Stimulated activated CD8-positive, alpha-beta memory T cell treated with anti-CD3 and anti-CD28 coated beads, Interleukin-15, amount 100 ng/mL, for 24 hours (primary cell): Measurements from ENCODE around the gene OR51B2.
"Not testable (repeated sequence)": the region's sequence is repeated elsewhere in the genome, so short reads cannot be mapped to it uniquely, and the experiment has no call there.

Source experiments
- DNase-seq: peaks from one replicate; pipeline ENCODE4 v3.0.0-alpha.2; 2020; ENCODE audit warnings: low read depth

Gene OR51B2, protein sequence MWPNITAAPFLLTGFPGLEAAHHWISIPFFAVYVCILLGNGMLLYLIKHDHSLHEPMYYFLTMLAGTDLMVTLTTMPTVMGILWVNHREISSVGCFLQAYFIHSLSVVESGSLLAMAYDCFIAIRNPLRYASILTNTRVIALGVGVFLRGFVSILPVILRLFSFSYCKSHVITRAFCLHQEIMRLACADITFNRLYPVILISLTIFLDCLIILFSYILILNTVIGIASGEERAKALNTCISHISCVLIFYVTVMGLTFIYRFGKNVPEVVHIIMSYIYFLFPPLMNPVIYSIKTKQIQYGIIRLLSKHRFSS

DNA sequence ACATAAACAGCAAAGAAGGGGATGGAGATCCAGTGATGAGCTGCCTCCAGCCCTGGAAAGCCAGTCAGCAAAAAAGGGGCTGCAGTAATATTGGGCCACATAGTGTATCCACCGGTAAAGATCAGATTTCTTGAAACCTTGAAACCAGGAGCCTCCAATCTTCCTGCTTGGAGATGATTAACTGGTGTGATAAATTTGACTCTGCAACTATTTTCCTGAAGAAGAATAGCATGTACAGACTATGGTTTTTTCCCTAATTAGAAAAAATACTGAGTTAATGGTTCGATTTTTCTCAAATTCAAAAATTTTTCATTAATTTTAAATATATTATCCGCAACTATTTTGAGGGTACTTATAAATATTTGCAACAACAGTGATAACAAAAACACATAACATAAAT lies at the start of gene OR51B2:
OR51B2 (minus strand) TSS at position 101 of the 400 bp plus-strand sequence; CDS start at position 101, 0 bp downstream.
- no peak for DNase-seq

DNA sequence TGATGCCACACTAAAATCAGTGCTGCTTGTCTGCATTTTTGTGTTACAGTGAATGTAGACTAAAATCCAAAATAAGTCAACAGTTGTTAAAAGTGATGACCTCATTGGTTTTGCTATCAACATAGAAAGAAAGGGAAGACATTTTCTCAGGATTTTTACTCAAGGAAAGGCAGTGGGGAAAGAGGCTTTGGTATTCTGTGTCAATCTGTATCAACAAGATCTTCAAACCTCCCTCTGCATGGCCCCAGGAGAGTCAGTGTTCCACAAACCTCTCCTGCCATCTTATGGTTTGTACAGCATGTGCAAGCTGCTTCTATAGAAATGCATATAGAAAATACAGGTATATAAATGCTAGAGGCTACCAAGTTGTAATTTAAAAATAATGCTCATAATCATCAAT lies 45.7 kb upstream of the OR51B2 start:
- no peak for DNase-seq

DNA sequence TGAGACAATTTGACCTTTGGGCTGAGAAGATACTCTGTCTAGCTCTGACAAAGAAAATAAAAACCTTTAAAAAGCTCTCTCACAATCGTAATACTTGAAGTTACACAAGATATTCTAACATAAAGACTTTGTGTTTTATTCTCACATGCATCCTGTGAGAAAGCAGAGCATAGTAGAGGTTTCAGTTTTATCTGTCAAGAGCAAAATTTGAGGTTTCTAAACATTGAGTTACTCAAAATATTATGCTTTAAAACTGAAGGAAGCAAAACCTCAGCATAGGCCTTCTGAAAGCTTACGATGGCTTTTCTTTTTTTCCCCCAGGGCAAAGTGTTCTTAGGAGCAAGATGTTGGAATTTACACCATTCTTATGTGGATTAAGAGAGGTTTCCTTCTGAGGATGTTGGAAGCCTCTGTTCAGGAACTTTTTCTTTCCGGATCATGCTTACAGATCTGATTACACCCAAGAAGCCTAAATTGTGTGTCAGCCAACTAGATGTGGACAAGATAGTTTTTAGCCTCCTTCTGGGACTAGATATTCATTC lies 44.5 kb upstream of the OR51B2 start:
- DNase-seq: no peak

DNA sequence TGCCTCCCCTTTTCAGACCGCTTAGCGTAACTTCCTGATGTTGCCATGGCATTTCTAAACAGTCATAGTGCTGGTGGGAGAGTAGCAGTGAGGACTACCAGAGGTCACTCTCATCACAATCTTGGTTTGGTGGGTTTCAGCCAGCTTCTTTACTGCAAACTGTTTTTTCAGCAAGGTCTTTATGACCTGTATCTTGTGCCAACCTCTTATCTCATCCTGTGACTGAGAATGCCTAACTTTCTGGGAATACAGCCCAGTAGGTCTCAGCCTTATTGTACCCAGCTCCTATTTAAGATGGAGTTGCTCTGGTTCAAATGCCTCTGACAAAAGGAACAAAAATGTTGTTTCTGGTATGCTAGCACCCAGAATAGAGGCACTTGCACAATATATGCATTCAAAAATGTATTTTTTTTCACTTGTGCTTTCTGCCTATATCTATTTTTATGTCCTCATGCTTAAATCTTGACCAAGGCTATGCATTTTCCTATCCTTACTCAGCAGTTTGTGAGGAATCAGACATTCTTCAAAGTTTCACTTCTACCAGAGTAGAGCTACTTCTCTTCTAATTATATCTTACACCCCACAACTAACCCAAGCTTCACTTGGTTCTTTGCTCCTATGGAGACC lies 43.5 kb upstream of the OR51B2 start:
- DNase-seq: no peak

DNA sequence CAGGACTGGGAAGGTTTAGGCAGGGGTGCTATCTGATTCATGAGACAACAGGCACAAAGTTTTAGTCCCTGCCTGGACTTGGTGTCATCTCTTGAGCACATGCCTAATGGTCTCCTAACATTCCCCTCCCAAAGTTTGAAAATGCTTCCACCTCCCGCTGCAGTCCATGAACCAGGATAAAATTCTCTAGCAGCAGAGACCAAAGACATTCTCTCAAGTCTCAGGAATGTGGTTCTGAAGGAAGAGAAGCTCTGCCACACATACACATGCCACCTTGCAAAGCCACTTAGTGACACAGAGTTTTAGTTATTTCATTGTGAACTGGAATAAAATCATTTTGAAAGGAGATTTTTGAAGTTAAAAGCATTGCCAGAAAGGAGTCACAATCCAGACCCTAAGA lies 42.8 kb upstream of the OR51B2 start:
- no peak for DNase-seq

DNA sequence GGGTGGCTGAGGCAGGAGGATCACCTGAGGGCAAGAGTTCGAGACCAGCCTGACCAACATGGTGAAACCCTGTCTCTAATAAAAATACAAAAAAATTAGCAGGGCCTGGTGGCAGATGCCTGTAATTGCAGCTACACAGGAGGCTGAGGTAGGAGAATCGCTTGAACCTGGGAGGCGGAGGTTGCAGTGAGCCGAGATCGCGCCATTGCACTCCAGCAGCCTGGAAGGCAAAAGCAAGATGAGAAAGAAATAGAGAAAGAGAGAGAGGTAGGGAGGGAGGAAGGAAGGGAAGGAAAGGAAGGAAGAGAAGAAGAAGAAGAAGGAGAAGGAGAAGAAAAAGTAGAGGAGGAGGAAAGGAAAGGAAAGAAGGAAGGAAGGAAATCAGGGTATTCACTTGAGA lies 42.3 kb upstream of the OR51B2 start:
- not testable (repeated sequence) for DNase-seq

DNA sequence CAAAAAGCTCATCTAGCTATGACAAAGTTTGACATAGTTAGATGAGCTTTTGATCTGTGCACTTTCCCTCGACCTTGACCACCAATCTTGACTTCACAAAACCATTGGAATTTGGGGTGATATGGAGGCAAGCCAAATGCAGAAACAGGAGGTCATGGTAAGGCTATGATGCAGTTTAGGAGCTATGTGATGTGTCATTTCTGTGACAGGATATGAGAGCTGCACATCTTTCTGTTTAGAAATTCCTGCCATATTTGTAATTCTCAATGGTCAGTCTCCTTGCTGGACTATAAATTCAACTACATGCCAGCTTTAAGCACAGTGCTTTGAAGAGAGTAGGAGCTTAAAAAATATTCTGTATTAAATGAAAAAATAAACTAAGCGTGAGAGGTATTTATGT lies 40.1 kb upstream of the OR51B2 start:
- no peak for DNase-seq

DNA sequence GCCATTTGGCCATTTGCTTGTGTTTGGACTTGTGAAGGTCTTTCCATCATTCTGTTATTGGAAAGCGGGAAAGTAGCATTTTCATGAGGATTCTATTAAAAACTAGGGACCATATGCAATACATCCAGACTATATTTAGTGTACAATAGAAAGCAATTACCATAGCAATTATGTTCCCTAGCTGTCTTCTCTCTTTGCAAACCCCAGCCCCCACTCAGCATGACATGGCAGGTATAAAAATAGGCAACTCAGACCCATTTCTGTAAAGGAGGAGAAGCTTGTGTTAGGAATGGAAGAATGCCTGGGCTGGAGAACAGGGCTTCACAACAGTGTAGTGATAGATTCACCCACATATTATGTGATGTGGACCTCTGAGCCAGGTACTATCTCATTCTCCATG lies 39.6 kb upstream of the OR51B2 start:
- no peak for DNase-seq

DNA sequence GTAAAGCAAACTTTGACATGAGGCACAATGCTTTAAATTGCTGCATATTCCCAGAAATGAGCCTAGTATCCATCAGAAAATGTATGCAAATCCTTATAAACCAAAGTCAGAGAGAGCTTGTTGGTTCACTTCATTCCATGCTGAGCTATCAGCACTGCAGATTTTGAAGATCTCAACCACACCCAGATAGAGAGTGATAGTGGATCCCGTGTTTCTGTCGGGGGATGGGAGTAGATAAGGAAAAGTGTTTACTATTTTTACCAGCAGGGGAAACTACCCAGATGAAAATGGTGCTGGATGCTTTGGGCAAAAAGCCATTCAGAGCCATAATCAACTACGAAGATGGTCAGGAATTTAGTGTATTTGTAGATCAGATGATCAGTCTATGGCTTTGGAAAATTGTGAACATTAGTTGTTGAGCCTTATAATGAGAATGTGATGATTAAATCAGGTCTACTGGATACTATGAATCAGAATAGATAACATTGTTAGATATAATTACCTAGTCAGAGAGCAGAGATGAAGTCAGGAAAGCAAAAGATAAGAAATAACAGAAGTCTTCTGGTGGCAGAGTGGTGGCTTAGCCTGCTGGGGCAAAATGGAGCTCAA lies 38.0 kb upstream of the OR51B2 start:
- DNase-seq: no peak

DNA sequence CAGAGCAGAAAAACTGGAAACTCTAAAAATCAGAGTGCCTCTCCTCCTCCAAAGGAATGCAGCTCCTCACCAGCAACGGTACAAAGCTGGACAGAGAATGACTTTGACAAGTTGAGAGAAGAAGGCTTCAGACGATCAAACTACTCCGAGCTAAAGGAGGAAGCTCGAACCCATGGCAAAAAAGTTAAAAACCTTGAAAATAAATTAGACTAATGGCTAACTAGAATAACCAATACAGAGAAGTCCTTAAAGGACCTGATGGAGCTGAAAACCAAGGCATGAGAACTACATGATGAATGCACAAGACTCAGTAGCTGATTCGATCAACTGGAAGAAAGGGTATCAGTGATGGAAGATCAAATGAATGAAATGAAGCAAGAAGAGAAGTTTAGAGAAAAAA lies 31.9 kb upstream of the OR51B2 start:
- not testable (repeated sequence) for DNase-seq

DNA sequence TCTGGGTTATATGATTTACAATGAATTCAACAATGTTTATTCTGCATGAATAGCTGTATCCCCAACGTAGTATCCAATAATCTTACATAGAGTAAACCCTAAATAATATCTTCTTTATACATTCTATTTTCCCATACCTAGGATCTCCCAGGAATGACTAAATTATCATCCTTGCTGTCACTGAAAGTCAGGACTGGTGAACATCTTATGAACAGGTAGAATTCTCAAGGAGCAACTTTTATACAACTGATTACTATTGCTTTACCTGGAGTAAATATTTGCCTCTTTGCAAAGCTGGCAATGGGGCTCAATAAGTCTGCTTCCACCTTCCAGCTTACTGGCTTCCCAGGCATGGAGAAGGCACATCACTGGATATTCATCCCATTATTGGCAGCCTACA lies 27.1 kb upstream of the OR51B2 start, which contains the start of gene OR51B6:
OR51B6 (plus strand) TSS at position 301 of the 400 bp plus-strand sequence; CDS start at position 301, 0 bp downstream.
- DNase-seq: no peak

DNA sequence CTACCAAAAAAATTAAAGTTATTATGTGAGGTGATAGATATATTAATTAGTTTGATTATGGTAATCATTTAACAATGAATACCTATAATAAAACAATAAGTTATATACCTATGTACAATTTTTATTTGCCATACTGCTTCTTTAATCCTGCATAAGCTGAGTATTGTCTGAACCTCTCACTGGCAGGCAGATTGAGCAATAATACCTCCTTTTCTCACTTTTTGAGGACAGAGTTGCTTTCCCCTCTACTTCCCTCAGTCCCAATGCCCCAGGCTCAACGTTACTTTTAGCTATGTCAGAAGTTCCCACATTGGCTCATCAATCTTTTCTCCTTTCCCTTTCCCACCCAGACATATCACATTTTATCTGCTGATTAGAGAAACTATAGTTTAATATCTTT lies 25.5 kb upstream of the OR51B2 start:
- DNase-seq: no peak

DNA sequence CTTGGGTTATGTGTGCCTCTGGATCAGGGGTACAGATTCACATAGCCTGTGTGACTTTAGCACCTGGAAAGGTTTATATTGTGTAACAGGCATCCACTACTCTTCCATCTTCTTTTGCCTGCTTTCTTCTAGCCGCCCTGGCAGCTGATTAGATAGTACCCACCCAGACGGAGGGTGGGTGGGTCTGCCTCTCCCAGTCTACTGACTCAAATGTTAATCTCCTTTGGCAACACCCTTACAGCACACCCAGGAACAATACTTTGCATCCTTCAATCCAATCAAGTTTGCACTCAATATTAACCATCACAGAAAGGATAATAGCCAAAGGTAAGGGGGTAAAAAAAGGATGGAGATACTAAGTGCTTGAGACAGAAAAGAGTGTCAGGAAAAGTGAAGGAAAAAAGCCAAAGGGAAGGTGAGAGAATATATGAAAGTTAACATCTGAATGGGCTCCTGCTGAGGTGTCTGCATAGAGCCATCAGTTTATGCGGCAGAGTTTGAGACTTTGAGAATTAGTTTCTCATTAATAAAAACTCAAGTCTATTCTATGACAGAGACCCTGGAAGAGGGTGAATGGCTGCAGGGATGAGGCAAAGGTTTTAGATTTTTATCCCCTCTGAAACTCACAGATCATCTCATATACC lies 24.6 kb upstream of the OR51B2 start:
- DNase-seq: no peak

DNA sequence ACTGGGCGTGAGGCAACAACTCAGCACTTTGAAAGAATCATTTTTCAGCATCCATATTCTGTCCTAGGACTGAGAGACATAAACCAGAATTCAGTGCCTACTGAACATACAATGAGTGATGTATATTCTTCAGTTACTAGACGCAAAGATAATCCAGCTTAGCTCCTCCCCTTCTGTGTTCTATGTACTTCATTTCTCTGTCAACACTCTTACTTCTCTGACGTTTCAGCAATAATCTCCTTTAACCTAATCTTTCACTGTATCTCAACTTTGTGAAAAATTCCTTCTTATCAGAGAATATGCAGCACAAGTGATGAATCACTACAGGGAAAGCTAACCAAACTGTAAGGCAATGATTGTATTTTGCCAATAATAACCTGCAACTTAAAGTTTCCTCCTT lies 21.7 kb upstream of the OR51B2 start:
- DNase-seq: no peak

DNA sequence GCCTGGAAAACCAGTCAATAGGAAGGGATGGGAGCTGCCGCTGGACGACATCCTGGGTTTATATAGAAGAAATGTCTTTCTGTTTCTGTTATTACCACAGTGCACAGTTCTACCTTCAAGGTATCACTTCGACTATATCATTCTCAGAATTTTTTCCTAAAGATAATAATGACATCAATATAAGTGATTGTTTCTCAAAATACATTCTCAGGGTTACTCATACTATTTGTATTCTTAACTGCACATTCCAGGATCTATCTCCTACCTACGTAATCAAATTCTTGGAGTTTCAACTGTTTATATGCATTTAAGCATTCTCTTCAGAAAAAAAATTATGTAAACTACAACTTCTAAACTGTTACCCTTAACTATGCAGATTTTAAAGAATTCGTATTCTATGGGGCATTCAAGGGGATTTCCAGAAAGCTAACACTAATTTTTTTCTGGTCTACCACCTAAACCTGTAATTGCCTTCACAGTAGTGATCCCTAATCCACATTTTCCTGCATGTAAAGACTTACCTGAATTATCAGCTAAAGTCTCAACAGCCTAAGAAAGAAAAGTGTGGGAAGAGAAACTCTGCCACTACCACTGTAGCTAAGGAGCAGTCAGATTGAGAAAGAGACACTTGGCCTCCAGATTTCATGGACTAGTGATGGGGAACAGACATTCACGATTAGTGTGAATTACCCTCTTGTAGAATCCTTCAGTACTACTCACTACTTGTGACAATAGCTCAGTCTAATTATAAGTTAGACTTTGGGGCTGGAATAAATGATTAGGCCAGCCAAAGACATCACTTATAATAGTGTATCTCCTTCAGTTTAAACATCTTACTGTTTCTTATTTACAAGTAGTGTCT lies 19.6 kb upstream of the OR51B2 start, which contains the start of gene OR51B5:
OR51B5 (minus strand) TSS at position 51 of the 862 bp plus-strand sequence; CDS start at position 51, 0 bp downstream.
- no peak for DNase-seq

DNA sequence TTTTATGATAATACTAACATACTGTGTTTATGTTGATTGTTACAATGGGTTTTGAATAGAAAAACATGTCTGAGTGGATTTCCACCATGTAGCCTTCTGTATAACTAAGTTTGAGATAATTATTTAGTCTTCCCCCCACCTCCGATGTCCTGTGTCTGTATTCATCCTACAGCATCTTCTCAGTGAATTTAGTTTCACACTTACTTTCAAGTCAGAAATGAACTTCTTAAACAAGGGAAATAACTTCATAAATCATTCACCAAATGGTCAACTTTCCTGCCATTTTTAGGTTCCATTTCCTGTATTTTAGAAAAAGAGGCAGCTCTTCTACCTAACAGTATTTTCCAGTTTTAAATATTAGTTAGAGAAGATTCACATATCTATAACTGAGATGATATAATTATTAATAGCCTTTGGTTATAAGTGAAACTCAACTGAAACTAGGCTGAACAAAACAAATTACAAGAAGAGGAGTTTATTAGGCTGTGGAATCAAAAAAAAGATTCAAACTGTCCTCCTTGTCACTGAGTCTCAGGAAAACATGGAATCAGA lies 15.8 kb upstream of the OR51B2 start:
- DNase-seq: no peak

DNA sequence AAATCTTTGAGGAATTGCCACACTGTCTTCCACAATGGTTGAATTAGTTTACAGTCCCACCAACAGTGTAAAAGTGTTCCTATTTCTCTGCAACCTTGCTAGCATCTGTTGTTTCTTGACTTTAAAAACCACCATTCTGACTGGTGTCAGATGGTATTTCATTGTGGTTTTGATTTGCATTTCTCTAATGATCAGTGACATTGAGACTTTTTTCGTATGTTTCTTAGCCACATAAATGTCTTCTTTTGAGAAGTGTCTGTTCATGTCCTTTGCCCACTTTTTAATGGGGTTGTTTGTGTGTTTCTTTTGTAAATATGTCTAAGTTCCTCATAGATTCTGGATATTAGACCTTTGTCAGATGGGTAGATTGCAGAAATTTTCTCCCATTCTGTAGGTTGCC lies 13.2 kb upstream of the OR51B2 start:
- DNase-seq: not testable (repeated sequence)

DNA sequence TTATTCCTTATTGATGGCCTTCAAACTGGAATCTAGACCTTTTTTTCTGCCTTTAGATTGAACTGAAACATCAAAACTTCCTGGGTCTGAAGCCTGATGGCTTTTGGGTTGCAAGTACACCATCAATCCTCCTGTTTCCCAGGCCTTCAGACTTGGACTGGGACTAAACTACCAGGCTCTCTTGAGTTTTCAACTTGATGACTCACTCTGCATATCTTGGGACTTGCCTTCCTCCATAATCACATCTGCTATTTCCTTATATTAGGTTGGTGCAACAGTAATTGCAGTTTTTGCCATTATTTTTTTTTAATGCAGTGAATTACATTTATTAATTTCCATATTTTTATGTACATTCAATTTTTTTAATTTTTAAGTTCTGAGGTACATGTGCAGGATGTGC lies 12.2 kb upstream of the OR51B2 start:
- no peak for DNase-seq

DNA sequence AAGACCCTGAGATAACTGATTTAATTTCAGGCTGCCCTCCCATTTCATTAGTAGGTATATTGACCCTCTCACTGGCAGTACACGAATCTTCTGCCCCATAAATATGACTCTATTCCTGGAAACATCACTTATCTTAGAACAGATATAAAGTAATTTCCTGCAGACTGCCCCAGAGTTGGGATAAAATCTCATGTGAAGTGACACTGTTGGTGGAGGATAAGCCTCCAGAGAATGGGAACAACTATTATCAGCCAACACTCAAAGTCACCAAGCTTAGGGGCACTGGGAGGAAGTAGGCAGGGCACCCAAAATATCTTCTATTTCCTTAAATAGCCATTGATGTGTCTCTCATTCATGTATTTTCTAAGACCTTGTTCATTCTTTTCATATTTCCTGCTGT lies 11.1 kb upstream of the OR51B2 start:
- no peak for DNase-seq

DNA sequence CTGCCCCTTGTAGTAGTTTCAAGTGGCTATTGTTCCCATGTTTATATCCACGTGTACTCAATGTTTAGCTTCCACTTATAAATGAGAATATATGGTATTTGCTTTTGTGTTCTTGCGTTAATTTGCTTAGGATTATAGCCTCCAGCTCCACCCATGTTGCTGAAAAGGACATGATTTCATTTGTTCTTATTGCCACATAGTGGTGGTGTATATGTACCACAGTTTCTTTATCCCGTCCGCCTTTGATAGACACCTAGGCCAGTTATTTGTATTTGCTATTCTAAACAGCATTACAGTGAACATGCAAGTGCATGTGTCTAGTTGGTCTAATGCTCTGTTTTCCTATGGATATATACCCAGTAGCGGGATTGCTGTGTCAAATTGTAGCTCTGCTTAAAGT lies 6.8 kb downstream of the OR51B2 start:
- DNase-seq: no peak
